HL-60 (cell line): ENCODE data around the gene FGF14.

Source experiments
- DNase-seq, 2 experiments: peaks; one replicate each; pipeline ENCODE4 v3.0.0-alpha.2; 2010 to 2020; ENCODE audit warnings: low read depth in 1 of 2, low spot score in 1 of 2
- H3K27ac ChIP-seq: fragments of 250-450 bp; sonication (Bioruptor Pico); replicated peaks from 2 replicates; pipeline ENCODE4 v1.5.1; 2020; ENCODE audit warnings: mild to moderate bottlenecking, moderate library complexity
- H3K27me3 ChIP-seq: fragments of 250-450 bp; sonication (Bioruptor Pico); 2 replicates; pipeline ENCODE4 v1.5.1; 2021; ENCODE audit warnings: mild to moderate bottlenecking, moderate library complexity; ENCODE audit not compliant: insufficient read depth, poor library complexity, severe bottlenecking
- H3K4me3 ChIP-seq: replicated peaks from 2 replicates; pipeline ENCODE4 v1.5.1; 2011; ENCODE audit warnings: mild to moderate bottlenecking, control low read depth, low read length; ENCODE audit not compliant: insufficient read depth
- CTCF ChIP-seq: IDR thresholded peaks from one replicate; pipeline ENCODE4 v1.5.1; 2011; ENCODE audit warnings: low read length, control low read depth, inconsistent platforms; ENCODE audit not compliant: insufficient read depth
- GABPA ChIP-seq: IDR thresholded peaks from 2 replicates; pipeline ENCODE4 v1.6.1; 2012; ENCODE audit warnings: low read depth
- POLR2AphosphoS5 ChIP-seq: IDR thresholded peaks from 2 replicates; pipeline ENCODE4 v1.6.1; 2012; ENCODE audit warnings: low read depth
- SPI1 ChIP-seq: IDR thresholded peaks from 2 replicates; pipeline ENCODE4 v1.6.1; 2012; ENCODE audit warnings: low read depth, mild to moderate bottlenecking, borderline replicate concordance
- TF ChIP-seq, protein P1 (sequence below): IDR thresholded peaks from 2 replicates; pipeline ENCODE4 v1.6.1; 2012; ENCODE audit warnings: low read depth; ENCODE audit not compliant: insufficient replicate concordance

Gene FGF14

GRCh38 chr13:101898676-101899075 is 503.2 kb downstream of the FGF14 start:
- H3K27ac ChIP-seq: no peak overlapping the region
- no peak for DNase-seq

GRCh38 chr13:101896541-101896940 is 505.3 kb downstream of the FGF14 start:
- no peak for DNase-seq
- TF ChIP-seq SPI1 (no peak), CTCF (no peak), GABPA (no peak), POLR2AphosphoS5 (no peak)
- TF ChIP-seq, protein P1, sequence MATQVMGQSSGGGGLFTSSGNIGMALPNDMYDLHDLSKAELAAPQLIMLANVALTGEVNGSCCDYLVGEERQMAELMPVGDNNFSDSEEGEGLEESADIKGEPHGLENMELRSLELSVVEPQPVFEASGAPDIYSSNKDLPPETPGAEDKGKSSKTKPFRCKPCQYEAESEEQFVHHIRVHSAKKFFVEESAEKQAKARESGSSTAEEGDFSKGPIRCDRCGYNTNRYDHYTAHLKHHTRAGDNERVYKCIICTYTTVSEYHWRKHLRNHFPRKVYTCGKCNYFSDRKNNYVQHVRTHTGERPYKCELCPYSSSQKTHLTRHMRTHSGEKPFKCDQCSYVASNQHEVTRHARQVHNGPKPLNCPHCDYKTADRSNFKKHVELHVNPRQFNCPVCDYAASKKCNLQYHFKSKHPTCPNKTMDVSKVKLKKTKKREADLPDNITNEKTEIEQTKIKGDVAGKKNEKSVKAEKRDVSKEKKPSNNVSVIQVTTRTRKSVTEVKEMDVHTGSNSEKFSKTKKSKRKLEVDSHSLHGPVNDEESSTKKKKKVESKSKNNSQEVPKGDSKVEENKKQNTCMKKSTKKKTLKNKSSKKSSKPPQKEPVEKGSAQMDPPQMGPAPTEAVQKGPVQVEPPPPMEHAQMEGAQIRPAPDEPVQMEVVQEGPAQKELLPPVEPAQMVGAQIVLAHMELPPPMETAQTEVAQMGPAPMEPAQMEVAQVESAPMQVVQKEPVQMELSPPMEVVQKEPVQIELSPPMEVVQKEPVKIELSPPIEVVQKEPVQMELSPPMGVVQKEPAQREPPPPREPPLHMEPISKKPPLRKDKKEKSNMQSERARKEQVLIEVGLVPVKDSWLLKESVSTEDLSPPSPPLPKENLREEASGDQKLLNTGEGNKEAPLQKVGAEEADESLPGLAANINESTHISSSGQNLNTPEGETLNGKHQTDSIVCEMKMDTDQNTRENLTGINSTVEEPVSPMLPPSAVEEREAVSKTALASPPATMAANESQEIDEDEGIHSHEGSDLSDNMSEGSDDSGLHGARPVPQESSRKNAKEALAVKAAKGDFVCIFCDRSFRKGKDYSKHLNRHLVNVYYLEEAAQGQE: no peak
- H3K4me3 ChIP-seq: no peak overlapping the region

More at GRCh38 chr13:101898676-101899075, 503.2 kb downstream of the FGF14 start:
- no peak for TF ChIP-seq SPI1
- TF ChIP-seq, protein P1: no peak
- no peak for TF ChIP-seq GABPA
- TF ChIP-seq CTCF: no peak
- TF ChIP-seq POLR2AphosphoS5: no peak
- H3K27me3 ChIP-seq: no peaks in the 10 kb centered on the region
- H3K4me3 ChIP-seq: no peak overlapping the region

GRCh38 chr13:101893021-101893420 is 508.8 kb downstream of the FGF14 start:
- TF ChIP-seq CTCF (no peak), SPI1 (no peak), POLR2AphosphoS5 (no peak), GABPA (no peak)
- TF ChIP-seq, protein P1: no peak
- Histone ChIP-seq H3K27me3 (no peaks in the 10 kb centered on the region), H3K27ac (no peak overlapping the region), H3K4me3 (no peak overlapping the region)
- DNase-seq: no peak

More at GRCh38 chr13:101896541-101896940, 505.3 kb downstream of the FGF14 start:
- Histone ChIP-seq H3K27me3 (no peaks in the 10 kb centered on the region), H3K27ac (no peak overlapping the region)
